Measurements from ENCODE around the gene SH3BP1.
"Not testable (repeated sequence)": the region's sequence is repeated elsewhere in the genome, so short reads cannot be mapped to it uniquely, and the experiment has no call there.

DNA sequence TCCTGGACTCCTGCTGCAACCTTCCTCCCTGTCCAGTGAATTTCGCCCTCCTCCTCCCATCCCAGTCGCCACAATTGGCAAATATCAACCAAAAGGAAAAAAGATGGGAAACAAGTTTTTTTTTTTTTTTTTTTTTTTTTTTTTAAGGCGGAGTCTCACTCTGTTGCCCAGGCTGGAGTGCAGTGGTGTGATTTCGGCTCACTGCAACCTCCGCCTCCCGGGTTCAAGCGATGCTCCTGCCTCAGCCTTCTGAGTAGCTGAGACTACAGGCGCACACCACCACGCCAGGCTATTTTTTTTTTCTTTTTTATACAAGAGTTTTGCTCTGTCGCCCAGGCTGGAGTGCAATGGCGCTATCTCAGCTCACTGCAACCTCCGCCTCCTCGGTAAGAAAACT is 56.8 kb downstream of the SH3BP1 start:
- TF ChIP-seq EZH2phosphoT487 (IDR thresholded peaks at IDR 0.05): not testable (repeated sequence)
- TF ChIP-seq, protein P1, sequence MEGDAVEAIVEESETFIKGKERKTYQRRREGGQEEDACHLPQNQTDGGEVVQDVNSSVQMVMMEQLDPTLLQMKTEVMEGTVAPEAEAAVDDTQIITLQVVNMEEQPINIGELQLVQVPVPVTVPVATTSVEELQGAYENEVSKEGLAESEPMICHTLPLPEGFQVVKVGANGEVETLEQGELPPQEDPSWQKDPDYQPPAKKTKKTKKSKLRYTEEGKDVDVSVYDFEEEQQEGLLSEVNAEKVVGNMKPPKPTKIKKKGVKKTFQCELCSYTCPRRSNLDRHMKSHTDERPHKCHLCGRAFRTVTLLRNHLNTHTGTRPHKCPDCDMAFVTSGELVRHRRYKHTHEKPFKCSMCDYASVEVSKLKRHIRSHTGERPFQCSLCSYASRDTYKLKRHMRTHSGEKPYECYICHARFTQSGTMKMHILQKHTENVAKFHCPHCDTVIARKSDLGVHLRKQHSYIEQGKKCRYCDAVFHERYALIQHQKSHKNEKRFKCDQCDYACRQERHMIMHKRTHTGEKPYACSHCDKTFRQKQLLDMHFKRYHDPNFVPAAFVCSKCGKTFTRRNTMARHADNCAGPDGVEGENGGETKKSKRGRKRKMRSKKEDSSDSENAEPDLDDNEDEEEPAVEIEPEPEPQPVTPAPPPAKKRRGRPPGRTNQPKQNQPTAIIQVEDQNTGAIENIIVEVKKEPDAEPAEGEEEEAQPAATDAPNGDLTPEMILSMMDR (IDR thresholded peaks at IDR 0.05): not testable (repeated sequence)
